ENCODE results near the gene MST1.

DNA sequence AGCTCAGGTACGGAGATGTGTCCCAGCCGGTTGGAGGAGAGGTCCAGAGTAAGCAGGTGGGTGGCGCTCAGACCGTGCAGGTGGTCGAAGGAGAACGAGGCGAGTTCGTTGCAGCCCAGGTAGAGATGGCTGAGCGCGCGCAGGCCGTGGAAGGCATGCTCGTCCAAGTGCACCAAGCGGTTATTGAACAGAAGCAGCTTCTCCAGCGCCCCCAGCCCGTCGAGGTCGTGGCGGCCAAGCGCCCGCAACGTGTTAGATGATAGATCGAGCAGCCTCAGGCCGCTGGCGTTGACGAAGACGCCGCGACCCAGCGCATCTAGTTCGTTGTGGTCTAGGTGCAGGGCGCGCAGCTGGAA is 29.6 kb upstream of the MST1 start:
- TF ChIP-seq, protein P1, sequence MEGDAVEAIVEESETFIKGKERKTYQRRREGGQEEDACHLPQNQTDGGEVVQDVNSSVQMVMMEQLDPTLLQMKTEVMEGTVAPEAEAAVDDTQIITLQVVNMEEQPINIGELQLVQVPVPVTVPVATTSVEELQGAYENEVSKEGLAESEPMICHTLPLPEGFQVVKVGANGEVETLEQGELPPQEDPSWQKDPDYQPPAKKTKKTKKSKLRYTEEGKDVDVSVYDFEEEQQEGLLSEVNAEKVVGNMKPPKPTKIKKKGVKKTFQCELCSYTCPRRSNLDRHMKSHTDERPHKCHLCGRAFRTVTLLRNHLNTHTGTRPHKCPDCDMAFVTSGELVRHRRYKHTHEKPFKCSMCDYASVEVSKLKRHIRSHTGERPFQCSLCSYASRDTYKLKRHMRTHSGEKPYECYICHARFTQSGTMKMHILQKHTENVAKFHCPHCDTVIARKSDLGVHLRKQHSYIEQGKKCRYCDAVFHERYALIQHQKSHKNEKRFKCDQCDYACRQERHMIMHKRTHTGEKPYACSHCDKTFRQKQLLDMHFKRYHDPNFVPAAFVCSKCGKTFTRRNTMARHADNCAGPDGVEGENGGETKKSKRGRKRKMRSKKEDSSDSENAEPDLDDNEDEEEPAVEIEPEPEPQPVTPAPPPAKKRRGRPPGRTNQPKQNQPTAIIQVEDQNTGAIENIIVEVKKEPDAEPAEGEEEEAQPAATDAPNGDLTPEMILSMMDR (conservative IDR thresholded peaks at IDR 0.05 in 1 of 2, IDR thresholded peaks at IDR 0.05 in 1 of 2; ENCODE audit: low read depth in 1 of 2, low read length in 2 of 2), result no peak
- no peak for TF ChIP-seq EZH2 (IDR thresholded peaks at IDR 0.05; ENCODE audit: low read length, missing control alignments)
